HG03039 (cell line): ENCODE results near the gene PGP.

Experiments
- ATAC-seq: cut with Tn5 transposase; IDR thresholded peaks from one replicate; pipeline ENCODE4 v1.9.1; 2021; ENCODE audit warnings: mild to moderate bottlenecking, moderate library complexity; ENCODE audit not compliant: unreplicated experiment

The PGP gene

GRCh38 chr16:2167068-2167638 lies 47.5 kb downstream of the PGP start:
- no peak for ATAC-seq

GRCh38 chr16:2166263-2167067 lies 48.2 kb downstream of the PGP start:
- no peak for ATAC-seq

GRCh38 chr16:2165861-2166260 lies 48.8 kb downstream of the PGP start:
- no peak for ATAC-seq

GRCh38 chr16:2163211-2163881 lies 51.3 kb downstream of the PGP start:
- ATAC-seq = no peak

- ATAC-seq = no peak
These were observed 51.9 kb downstream of the PGP start for GRCh38 chr16:2162676-2163118.

- no peak for ATAC-seq
These were observed 52.7 kb downstream of the PGP start for GRCh38 chr16:2161911-2162310.
